Measurements from ENCODE around the gene TSR1.

TSR1 gene

DNA sequence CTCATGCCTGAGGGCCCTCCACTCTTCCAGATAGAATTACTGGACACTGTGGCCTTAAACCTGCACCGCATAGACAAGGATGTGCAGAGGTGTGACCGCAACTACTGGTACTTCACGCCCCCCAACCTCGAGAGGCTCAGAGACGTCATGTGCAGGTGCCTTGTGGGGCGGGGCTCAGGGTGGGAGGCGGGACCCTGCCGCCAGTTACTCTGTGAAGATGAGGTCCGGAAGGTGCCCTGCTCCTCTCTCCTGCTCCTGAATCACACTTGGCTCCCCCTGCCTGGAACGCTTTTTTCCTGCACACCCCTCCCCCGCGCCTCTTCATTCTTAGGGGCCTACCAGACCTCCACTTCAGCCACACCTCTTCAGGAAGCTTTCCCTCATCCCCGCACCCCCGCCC lies 39.9 kb upstream of the TSR1 start:
- POLR2A ChIA-PET: no interaction called here
- DNase-seq (ENCODE audit: extremely low spot score): no peak
- TF ChIP-seq PKNOX1 (IDR thresholded peaks at IDR 0.05) (no peak), LEF1 (IDR thresholded peaks at IDR 0.05; ENCODE audit: borderline replicate concordance) (no peak), NFRKB (IDR thresholded peaks at IDR 0.05) (no peak)
- CTCF ChIA-PET: no interaction called here

DNA sequence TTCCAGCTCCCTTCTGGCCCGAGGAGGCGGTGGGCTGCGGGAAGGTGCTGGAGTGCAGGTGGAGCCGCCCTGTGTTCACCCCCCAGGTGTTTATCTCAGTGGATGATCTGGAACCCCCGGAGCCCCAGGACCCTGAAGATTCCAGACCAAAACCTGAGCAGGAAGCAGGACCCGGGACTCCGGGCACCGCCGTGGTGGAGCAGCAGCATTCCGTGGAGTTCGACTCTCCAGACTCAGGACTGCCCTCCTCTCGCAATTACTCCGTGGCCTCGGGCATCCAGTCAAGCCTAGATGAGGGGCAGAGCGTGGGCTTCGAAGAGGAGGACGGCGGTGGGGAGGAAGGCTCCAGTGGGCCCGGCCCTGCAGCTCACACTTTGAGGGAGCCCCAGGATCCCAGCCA lies 39.1 kb upstream of the TSR1 start:
- DNase-seq (ENCODE audit: extremely low spot score): no peak
- TF ChIP-seq L3MBTL2 (conservative IDR thresholded peaks at IDR 0.05) (no peak), NFRKB (IDR thresholded peaks at IDR 0.05) (no peak), SP1 (IDR thresholded peaks at IDR 0.05) (no peak), PKNOX1 (IDR thresholded peaks at IDR 0.05) (no peak), HDGF (IDR thresholded peaks at IDR 0.05; ENCODE audit: borderline replicate concordance) (no peak), ARNT (IDR thresholded peaks at IDR 0.05) (no peak), LEF1 (IDR thresholded peaks at IDR 0.05; ENCODE audit: borderline replicate concordance) (no peak), BHLHE40 (IDR thresholded peaks at IDR 0.05; ENCODE audit: borderline replicate concordance) (no peak), ZNF384 (IDR thresholded peaks at IDR 0.05) (no peak), FOXA1 (IDR thresholded peaks at IDR 0.05) (no peak), TARDBP (IDR thresholded peaks at IDR 0.05) (no peak), FOXM1 (IDR thresholded peaks at IDR 0.05; ENCODE audit: borderline replicate concordance) (no peak), ELF4 (IDR thresholded peaks at IDR 0.05) (no peak)
- CTCF ChIA-PET: no interaction called here
- POLR2A ChIA-PET: no interaction called here

DNA sequence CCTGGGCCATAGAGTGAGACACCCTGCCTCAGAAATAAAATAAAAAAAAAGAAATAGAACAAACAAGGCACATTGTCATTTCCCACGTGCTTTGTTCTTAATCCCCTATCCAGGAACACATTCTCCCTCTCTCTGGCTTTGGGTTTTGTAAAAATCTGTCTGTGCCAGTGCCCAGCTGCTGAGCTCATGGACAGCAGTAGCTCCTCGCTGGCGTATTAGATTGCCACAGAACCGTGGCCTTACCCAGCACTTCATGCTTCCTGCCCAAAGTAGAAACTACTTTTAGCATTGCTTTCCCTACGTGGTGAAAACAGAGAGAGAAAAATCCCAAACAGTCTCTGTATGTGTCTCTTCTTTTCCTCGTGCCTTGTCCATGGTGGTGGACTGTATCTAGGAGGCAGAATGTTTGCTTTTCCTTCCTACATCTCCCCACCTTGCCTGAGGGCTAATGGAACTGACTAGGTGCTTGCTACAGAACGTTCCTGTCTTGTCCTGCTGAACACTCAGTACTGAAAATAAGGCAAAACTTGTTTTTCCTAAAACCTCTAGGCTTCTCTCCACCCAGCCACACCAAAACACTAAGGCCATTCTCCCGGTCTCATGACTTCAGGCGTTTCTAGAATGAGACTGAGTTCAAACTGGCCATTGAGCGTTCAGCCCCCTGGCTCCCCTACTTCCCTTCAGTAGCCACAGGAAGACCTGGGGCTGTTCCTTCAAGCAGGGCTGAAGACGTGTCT lies 38.5 kb upstream of the TSR1 start:
- no peak for DNase-seq (ENCODE audit: extremely low spot score)
- no peak for TF ChIP-seq LEF1 (IDR thresholded peaks at IDR 0.05; ENCODE audit: borderline replicate concordance)
- TF ChIP-seq PKNOX1 (IDR thresholded peaks at IDR 0.05): no peak
- no peak for TF ChIP-seq BHLHE40 (IDR thresholded peaks at IDR 0.05; ENCODE audit: borderline replicate concordance)
- no peak for TF ChIP-seq TARDBP (IDR thresholded peaks at IDR 0.05)
- TF ChIP-seq ELF4 (IDR thresholded peaks at IDR 0.05): no peak
- no peak for TF ChIP-seq ARNT (IDR thresholded peaks at IDR 0.05)
- TF ChIP-seq L3MBTL2 (conservative IDR thresholded peaks at IDR 0.05): no peak
- no peak for TF ChIP-seq FOXK2 (IDR thresholded peaks at IDR 0.05)
- TF ChIP-seq FOXM1 (IDR thresholded peaks at IDR 0.05; ENCODE audit: borderline replicate concordance): no peak
- TF ChIP-seq ZNF384 (IDR thresholded peaks at IDR 0.05): no peak
- TF ChIP-seq NFRKB (IDR thresholded peaks at IDR 0.05): no peak
- no peak for TF ChIP-seq HDGF (IDR thresholded peaks at IDR 0.05; ENCODE audit: borderline replicate concordance)
- TF ChIP-seq FOXA1 (IDR thresholded peaks at IDR 0.05): no peak
- TF ChIP-seq CTBP1 (IDR thresholded peaks at IDR 0.05; ENCODE audit: borderline replicate concordance): no peak
- TF ChIP-seq SUZ12 (IDR thresholded peaks at IDR 0.05): no peak
- no peak for TF ChIP-seq SP1 (IDR thresholded peaks at IDR 0.05)
- POLR2A ChIA-PET: no interaction called here
- CTCF ChIA-PET: no interaction called here

DNA sequence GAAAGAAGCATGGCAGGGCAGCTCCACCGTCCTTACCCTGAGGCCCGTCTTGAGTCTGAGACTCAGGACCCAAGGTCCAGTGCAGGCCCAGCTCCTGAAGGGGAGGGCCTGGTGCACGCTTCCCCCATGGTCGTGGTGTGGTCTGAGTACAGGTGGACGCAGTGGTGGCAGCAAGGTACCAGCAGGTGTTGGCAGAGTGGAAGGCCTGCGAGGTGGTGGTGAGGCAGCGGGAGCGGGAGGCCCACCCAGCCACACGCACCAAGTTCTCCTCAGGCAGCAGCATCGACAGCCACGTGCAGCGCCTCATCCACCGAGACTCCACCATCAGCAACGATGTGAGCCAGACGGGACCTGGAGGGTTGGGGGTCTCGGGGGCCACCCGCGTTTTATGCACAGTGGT lies 36.9 kb upstream of the TSR1 start:
- CTCF ChIA-PET: no interaction called here
- DNase-seq (ENCODE audit: extremely low spot score): no peak
- TF ChIP-seq HDGF (IDR thresholded peaks at IDR 0.05; ENCODE audit: borderline replicate concordance) (no peak), ZNF384 (IDR thresholded peaks at IDR 0.05) (no peak), BHLHE40 (IDR thresholded peaks at IDR 0.05; ENCODE audit: borderline replicate concordance) (no peak), NFRKB (IDR thresholded peaks at IDR 0.05) (no peak), FOXK2 (IDR thresholded peaks at IDR 0.05) (no peak), PKNOX1 (IDR thresholded peaks at IDR 0.05) (no peak), ARNT (IDR thresholded peaks at IDR 0.05) (no peak), SP1 (IDR thresholded peaks at IDR 0.05) (no peak), CTBP1 (IDR thresholded peaks at IDR 0.05; ENCODE audit: borderline replicate concordance) (no peak), LEF1 (IDR thresholded peaks at IDR 0.05; ENCODE audit: borderline replicate concordance) (no peak), FOXM1 (IDR thresholded peaks at IDR 0.05; ENCODE audit: borderline replicate concordance) (no peak), ELF4 (IDR thresholded peaks at IDR 0.05) (no peak), SUZ12 (IDR thresholded peaks at IDR 0.05) (no peak), L3MBTL2 (conservative IDR thresholded peaks at IDR 0.05) (no peak), TARDBP (IDR thresholded peaks at IDR 0.05) (no peak), FOXA1 (IDR thresholded peaks at IDR 0.05) (no peak)
- POLR2A ChIA-PET: no interaction called here

- DNase-seq (ENCODE audit: extremely low spot score): no peak
- ChIA-PET CTCF (no interaction called here), POLR2A (no interaction called here)
- TF ChIP-seq SP1 (IDR thresholded peaks at IDR 0.05) (no peak), NFRKB (IDR thresholded peaks at IDR 0.05) (no peak)
Measured at GRCh38 chr17:2372681-2373080, 36.4 kb upstream of the TSR1 start.

DNA sequence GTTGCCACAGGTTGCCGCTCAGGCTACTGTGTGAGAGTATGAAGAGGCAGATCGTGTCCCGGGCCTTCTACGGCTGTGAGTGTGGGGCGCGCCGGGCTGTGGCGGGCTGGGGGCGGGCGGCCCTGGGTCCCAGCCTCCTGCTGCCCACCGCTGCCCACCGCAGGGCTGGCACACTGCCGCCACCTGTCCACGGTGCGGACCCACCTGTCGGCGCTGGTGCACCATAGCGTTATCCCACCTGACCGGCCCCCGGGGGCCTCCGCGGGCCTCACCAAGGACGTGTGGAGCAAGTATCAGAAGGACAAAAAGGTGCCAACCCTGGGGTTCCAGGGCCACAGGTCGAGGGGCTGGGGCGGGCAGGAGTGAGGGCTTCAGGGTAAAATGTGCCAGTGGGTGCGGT lies 35.9 kb upstream of the TSR1 start:
- ChIA-PET CTCF (no interaction called here), POLR2A (no interaction called here)
- DNase-seq (ENCODE audit: extremely low spot score): no peak
- TF ChIP-seq TARDBP (IDR thresholded peaks at IDR 0.05): no peak
- no peak for TF ChIP-seq ZNF384 (IDR thresholded peaks at IDR 0.05)

All from HEK293T (cell line).